DMS153 (cell line): ENCODE results near the gene NMD3.

Experiments
- DNase-seq: peaks from one replicate; lab custom pipeline; 2025; lab: John Stamatoyannopoulos, UW

The NMD3 gene

DNA sequence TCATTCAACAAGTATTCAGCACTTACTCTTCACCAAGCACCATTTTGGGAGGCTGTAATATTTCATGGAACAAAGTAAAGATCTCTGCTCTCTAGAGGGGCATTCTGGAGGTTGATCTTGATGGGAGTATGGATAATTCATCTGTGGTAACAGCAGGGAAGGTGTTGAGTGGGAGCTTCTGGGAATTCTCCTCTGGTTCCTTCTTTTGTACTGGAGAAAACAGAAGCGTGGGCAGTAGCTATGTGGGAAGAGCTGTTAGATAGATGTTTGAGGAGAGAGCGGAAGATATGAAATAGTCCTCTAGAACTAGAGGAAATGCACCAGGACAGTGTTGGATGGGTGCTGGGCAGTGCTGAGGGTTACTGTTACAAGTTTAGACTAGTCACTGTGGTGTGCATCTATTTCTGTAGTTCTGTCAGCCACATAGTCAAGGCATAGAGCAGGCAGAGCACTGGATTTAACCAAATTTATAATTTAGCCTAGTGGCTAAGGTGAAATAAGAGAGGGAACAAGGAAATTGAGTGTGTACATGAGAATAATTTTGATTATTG lies 9.6 kb downstream of the NMD3 start:
- DNase-seq: no peak

DNA sequence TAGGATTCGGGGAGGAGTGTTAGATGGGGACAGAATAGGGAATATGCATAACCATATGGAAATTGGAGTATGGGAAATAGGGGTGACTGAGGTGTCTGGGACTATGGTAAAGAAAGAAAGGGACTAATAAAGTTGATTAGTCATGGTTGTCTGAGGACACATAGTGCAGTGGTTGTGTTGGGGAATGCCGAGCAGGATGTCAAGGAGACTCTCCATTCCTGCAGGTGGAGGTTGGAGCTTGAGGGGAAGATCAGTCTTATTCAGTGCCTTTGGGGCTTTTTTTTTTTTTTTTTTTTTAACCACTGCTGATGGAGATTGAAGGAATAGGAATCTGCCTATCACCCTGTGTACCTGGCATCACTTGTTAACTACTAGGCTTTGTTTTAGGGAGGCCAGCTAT lies 10.8 kb downstream of the NMD3 start:
- no peak for DNase-seq

DNA sequence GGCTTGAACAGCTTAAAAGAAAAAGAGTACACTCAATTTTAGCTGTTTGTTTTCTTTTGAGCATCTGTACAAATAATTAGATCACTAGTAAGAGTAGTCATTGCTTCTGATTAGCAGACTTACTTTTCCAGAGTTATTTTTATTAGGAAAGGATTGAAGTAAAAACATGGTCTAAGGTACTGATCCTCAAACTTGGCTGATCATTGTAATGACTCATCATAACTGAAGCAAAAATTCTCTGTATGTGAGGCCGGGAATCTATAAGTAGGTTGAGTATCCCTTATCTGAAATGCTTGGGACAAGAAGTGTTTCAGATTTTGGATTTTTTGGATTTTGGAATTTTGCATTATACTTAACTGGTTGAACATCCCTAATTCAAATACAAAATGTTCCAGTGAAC lies 12.4 kb downstream of the NMD3 start:
- no peak for DNase-seq

DNA sequence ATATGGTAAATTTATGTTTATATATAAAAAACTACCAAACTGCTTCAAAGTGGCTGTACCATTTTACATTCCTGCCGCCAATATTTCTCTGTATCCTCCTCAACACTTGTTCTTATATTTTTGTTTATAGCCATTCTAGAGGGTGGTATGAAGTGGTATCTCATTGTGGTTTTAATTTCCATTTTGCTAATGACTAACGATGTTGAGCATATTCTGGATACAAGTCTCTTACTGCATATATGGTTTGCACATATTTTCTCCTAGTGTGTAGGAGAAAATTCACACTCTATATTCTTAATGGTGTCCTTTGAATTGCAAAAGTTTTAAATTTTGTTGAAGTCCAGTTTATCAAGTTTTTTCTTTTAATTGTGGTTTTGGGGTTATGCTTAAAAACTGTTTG lies 15.1 kb downstream of the NMD3 start:
- no peak for DNase-seq

DNA sequence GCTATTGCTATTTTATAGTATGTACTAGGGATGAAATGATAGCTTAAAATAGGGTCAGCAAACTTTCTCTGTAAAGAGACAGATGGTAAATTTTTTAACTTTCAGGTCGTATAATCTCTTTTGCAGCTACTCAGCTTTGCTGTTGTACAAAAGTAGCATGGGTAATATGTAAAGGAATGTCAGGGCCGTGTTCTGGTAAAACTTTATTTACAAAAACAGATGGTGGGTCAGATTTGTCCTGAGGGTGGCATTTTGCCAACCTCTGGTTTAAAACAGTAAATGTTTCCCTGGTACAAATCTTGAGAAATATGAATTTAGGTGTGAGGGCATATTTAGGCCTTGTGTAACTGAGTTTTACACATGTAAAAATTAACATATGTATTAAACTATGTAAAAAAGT lies 18.6 kb downstream of the NMD3 start:
- DNase-seq: no peak

DNA sequence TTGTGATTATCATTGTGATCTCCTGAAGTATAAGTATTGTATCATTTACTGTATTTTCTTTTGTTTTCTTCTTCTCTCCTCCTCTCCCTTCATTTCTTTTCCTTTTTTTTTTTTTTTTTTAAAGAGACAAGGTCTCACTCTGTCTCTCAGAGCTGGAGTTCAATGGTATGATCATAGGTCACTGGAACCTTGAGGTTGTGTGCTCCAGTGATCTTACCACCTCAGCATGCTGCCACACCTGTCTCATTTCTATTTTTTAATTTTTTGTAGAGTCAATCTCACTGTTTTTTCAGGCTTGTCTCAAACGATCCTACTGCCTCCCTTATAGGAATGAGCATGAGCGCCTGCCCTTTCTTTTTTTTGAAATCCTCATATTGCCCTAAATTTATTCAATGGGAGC lies 23.4 kb downstream of the NMD3 start:
- no peak for DNase-seq

DNA sequence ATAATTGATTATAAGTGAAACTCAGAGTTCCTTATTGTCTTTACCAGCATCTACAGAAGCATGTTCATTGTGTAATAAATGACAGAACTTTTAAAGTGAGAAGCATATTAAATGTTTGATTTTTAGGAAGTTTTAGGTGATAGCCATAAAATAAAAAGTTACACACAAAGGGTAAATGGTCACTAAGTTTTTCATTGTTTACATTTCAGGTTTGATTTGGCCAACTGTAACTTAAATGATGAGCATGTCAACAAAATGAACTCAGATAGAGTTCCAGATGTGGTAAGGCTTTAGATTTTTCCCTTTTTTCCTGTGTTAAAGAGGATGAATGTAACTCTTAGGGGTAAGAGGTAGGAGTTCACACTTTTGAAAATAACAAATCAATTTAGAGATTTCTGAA lies 25.9 kb downstream of the NMD3 start:
- no peak for DNase-seq

DNA sequence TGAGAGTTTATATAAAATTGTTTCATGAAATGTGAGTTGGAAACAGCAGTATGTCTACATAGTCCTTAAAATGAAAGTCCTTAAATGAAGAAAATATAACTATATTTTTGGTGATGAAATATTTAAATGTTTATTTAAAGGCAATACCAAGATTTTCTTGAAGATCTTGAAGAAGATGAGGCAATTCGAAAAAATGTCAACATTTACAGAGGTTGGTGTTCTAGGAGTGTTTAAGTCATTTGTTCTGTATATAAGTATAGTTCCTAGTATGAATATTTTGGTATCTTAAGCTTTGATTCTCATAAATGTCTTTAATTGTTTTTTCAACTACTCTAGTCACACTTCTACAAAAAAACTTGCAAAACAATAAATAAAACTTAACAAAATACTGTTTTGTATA lies 29.0 kb downstream of the NMD3 start:
- DNase-seq: no peak

DNA sequence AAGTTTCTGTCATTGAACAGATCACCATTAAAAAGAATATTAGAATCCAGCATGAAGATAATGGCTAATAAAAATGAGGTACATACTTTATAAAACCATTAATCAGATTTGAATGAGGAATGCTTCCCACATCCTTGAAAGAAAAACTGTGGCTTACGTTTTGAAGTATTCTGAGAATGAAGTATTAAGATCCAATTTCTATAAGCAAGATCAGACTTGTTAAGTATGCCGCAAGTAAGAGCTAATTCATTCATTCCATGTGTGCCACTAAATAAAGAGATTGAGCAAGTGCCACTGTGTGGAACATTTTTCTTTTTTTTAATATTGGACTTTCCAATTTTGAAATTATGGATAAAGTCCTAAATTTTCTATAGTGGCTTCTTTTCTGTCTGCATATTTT lies 30.6 kb downstream of the NMD3 start:
- DNase-seq: no peak

DNA sequence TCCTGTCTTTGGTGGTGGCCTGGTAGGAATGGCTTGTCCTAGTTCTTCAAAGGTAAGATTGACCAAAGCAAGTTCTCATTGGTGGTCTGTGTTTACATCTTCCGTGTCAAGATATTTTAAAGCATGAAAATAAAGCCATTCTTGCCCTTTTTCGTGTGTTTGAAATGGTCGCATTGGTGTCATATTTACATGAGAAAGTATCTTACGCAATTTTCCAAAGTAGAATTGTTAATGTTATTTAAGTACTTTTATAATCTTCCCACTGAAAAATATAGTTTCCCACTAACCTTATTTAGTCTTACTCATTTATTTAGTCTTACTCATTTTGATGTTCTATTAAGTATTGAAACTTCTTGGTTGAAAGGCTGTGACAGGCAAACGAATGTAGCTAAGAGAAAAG lies 31.0 kb downstream of the NMD3 start:
- no peak for DNase-seq

DNA sequence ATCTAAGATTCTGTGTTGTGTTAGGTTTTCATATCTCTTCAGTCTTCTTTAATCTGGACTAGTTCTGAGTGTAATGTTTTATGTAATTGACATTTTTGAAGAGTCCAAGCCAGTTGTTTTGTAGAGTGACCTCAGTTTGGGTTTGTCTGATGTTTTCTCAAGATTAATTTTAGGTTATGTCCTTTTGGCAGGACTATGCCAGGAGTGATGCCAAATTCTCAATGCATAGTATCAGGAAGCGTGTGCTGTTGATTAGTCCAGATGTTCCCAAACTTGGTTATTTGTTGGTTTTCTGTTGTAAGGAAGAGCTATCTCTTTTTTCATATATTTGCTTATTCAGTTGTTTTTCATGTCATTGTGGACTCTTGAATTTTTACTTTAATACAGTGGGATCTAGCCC lies 32.6 kb downstream of the NMD3 start:
- no peak for DNase-seq

DNA sequence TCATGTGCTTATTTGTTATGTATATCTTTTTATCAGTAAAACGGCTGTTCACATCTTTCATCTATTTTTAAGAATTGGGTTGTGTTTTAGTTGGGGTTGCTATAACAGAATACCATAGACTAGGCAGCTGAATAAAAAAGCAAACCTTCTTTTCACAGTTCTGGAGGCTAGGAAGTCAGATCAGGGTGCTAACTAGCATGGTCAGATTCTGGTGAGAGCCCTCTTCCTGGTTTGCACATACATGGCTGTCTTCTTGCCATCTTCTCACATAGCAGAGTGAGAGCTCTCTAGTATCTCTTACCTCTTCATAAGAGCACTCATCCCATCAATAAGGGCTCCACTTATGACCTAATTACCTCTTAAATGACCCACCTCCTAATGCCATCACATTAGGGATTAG lies 33.8 kb downstream of the NMD3 start:
- no peak for DNase-seq

DNA sequence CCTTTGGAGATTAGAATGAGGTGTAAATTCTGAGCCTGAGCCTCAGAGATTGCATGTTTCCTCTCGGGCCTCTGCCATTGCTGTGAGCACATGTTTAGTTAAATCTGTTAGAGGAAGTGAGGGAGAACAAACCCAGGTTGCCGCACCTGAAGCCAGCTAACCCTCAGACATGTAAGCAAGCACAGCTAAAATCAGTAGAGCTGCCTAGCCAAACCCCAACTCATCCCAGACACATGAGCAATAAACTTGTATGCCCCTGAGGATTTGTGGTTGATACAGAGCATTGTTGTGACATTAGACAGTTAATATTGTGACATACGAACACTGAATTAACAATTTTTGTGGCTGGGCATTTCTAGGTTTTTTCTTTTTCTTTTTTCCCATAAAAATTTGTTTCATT lies 41.9 kb downstream of the NMD3 start:
- DNase-seq: no peak

DNA sequence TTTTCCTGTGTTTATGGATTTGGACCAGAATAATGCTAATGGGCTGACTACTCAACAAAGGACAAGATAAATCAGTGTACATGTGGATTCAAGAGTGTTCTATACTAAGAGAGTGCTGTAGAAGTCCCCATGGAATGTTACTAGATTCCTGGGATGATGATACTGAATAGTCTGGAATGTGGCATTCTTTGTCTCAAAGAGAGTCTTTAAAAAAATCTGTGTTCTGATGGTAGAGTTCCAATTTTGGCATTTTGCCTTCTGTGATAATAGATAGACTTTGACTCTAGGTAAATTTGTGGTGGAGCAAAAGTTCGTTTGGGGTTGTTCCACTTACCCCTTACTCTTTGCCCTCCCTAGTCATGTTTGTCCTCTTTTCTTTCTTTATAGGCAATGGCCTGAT lies 43.7 kb downstream of the NMD3 start:
- no peak for DNase-seq

DNA sequence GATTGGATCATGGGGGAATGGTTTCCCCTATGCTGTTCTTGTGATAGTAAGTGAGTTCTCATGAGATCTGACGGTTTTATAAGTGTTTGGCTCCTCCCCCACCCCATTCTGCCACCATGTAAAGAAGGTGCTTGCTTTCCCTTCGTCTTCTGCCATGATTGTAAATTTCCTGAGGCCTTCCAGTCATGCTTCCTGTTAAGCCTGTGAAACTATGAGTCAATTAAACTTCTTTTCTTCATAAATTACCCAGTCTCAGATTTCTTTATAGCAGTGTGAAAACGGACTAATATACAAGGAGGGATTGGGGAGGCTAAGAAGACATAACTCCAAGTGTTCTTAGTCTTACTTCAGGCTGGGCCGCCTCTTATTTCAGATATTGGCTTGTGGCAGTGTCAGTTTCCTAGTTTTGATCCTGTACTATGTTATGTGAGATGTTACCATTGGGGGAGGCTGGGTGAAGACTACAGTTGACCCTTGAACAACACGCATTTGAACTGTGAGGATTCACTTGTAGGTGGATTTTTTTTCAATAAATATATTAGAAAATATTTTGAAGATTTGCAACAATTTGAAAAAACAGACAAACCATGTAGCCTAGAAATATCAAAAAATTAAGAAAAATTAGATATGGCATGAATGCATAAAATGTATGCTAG lies 44.9 kb downstream of the NMD3 start:
- no peak for DNase-seq

DNA sequence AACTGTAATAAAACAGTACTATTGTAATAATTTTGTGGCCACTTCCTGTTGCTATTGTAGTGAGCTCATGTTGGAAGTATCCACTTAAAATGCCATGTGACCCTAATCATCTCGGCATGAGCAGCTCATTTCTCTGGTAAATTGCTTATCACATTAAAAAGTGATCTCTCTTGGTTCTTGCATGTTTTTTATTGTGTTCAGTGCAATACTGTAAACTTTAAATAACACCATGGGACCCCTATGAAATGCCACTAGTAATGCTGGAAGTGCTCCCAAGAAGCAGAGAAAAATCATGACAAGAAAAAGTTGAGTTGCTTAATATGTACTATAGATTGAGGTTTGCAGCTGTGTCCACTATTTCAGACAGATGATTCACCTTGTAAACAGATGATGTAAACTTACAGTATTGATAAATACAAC lies 45.6 kb downstream of the NMD3 start:
- peak; percentile 21 for DNase-seq

DNA sequence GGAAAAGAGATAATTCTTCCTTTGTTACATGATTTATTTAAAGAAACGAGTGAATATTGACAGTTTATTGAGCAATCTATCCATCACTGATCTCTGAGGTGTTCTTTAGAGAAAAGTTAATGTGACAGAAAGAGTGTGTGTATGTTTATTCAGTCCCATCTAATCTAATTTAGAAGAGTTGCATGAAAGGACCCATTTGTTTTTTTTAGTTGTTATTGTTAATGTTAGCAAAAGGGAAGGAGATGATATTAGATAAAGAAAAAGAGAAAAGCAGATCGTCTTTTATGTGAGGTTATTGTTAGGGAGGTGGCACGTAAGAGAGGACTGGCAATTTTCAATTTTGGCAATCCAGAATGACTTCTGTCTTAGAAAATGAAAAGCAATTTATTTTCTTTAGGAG lies 46.5 kb downstream of the NMD3 start:
- no peak for DNase-seq

DNA sequence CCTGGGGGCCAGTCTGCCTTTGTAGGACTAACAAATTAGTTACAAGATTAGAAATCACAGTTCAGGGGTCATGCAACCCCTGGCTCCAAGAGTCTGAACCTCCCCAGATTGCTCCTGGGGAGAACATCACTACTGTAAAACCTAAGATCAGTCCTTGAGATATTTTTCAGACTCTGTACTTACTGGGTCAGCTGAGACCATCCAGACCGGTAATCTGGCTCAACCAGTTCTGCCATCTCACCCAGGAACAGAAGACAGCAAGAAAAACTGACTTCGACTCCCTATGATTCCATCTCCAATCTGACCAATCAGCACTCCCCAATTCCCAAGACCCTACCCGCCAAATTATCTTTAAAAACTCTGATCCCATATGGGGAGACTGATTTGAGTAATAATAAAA lies 47.5 kb downstream of the NMD3 start:
- DNase-seq: no peak

DNA sequence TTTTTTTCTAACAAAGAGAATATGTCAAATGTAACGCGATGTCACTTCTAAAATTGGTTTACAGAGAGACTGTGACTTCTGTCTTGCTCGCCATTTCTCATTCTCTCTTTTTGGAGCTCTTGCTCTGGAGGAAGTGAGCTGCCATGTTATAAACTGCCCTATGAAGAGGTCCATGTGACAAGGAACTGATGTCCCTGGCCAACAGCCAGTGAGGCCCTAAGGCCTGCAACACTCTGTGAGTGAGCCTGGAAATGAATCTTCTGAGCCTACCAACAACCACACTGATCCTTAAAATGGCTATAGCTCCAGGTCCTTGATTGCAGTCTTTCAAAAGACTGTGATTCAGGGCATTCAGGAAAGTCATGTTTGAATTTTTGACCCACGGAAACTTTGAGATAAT lies 49.9 kb downstream of the NMD3 start:
- DNase-seq: no peak

DNA sequence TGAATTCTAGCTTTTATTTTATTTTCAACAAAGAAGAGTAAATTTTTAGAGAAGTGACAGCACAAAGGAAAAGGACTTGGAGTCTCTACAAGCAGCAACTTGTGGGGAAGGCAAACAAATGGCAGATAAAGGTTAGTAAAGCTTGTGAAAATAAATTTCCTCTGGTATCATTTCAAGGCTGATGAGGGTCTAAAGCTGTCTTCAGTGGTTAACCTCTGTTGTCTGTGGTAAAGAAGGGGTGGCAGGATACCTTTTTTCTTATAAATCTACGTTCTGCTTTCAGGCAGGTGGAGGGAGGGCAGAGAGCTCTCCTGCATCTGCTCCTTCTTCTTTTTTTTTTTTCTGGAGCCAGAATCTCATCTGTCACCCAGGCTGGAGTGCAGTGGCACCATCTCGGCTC lies 50.5 kb downstream of the NMD3 start:
- no peak for DNase-seq

DNA sequence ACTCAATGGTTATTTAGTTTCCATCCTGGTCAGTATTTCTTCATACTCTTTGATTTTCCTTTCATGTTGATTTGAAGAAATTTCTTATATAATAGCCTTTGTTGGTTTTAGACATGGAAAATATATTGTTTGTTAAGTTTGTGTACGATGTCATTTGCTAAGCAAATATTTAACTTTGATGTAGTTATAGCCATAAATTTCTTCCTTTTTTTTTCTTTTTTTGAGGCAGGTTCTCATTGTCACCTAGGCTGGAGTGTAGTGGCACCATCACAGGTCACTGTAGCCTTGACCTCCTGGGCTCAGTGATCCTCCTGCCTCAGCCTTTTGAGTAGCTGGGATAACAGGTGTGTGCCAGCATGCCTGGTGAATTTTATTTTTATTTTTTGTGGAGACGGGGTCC lies 51.4 kb downstream of the NMD3 start:
- no peak for DNase-seq

DNA sequence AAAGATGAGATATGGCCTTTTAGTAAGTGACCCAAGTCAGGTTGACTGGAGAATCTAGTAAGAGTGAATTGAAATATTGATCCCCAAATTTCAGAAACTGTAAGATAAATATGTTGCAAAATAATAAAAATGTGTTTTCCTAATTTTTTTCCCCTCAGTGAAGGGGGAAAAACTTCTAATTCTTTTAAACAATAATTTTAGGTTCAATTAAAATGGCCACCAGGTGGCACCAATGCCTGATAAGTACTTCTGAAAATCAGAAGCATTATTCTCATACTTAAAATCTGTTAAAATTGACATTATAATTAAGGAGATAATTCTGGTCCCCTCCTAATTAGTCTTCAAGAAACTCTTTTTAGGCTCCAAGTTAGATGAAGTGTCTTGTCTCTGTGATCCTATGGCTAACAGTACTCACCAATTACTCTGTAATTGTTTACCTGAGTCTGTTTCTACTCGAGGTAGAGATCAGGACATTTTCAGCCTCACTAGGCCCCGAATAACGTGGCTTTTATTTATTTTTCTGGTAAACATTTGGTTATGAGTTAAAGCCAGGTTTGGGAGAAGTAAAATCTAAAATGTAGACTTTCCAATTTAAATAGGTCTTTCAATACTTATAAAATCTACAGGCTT lies 52.6 kb downstream of the NMD3 start:
- peak; percentile 21 for DNase-seq

DNA sequence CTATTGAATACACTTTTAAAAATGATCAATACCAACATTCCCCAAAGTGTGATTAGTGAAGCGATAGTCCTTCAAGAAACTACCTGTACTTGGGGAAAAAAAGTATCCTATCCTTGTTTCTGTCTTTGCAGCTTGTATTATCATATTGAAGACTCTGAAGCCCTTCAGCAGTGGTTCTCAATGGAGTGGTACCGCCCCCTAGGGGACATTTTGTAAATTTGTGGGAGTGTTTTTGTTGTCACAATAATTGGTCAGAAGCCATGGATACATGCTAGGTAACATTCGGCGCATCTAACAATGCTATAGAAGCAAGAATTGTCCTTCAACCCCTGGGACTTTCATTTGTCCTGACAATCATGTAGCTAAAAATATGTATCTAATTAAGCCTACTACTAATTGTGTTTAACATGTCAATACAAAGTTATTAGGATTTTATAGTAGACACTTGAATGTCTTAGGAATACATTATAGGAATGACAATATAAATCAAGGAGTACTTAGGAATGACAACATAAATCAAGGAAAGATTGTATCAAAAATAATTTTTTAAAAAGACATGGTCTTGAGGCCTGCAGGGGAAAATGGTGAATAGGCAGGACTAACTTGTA lies 53.7 kb downstream of the NMD3 start:
- DNase-seq: peak; percentile 44

DNA sequence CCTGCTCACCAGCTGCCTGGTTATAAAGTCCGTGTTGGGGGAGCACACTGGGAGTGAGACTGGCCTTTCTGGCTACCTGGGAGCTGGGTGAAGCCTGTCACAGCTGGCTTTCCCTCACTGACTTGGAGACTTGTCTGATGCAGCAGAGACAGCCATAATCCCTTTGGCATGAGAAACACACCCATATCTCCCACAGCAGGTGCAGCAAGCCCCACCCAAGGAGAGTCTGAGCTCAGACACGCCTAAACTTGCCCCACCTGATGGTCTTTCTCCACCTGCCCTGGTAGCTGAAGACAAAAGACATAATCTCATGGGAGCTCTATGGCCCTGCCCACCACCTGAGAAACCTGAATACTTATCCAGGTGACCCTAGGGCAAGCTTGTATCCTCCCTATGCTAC lies 54.8 kb downstream of the NMD3 start:
- peak; percentile 95 for DNase-seq
